Head of caudate nucleus (tissue), 42 donors: Measurements from ENCODE around the gene OPN1LW.
A peak's percentile ranks its signal among the peaks of the same experiment; 100 is the strongest.
"Not testable (repeated sequence)": the region's sequence is repeated elsewhere in the genome, so short reads cannot be mapped to it uniquely, and the experiment has no call there.

ENCODE experiments used
- DNase-seq, 42 donors: peaks; one replicate each; pipeline versions ENCODE4 v3.0.0 to v3.0.0-alpha.2; 2020 to 2021; ENCODE audit warnings: mixed read lengths in 7 of 42
- intact Hi-C: fragments of 100-400 bp; cut with DNase I; formaldehyde crosslinking; loops from one replicate; pipeline ENCODE4 v1.15.0; 2022

Gene OPN1LW

GRCh38 chrX:154125391-154126040, 18.5 kb upstream of the OPN1LW start:
- DNase-seq: peak in 16 of 42 donors; percentile 1 to 45 (median 26)
- intact Hi-C loops: no loop called here

- DNase-seq: peak in 1 of 42 donors; percentile 25
- intact Hi-C loops: no loop called here
Measured at GRCh38 chrX:154126101-154126500, 17.9 kb upstream of the OPN1LW start.

GRCh38 chrX:154131955-154132354, 12.1 kb upstream of the OPN1LW start:
- intact Hi-C loops: no loop called here
- no peak for DNase-seq

GRCh38 chrX:154132366-154132765, 11.7 kb upstream of the OPN1LW start:
- peak in 1 of 42 donors; percentile 7 for DNase-seq
- intact Hi-C loops: no loop called here

- intact Hi-C loops: no loop called here
- peak in 1 of 42 donors; percentile 7 for DNase-seq
Measured at GRCh38 chrX:154135458-154136229, 8.4 kb upstream of the OPN1LW start.

- intact Hi-C loops: no loop called here
- peak in 41 of 42 donors; percentile 17 to 84 (median 58) for DNase-seq
Measured at GRCh38 chrX:154136627-154137161, 7.3 kb upstream of the OPN1LW start.

- intact Hi-C loops: no loop called here
Measured at GRCh38 chrX:154138857-154139256, 5.2 kb upstream of the OPN1LW start.

GRCh38 chrX:154140206-154140605, 3.8 kb upstream of the OPN1LW start:
- no peak for DNase-seq
- intact Hi-C loops: no loop called here

More at GRCh38 chrX:154138857-154139256, 5.2 kb upstream of the OPN1LW start:
- DNase-seq: no peak

- DNase-seq: no peak
Measured at GRCh38 chrX:154140742-154141141, 3.3 kb upstream of the OPN1LW start.

GRCh38 chrX:154142386-154142785, 1.7 kb upstream of the OPN1LW start:
- intact Hi-C loops: no loop called here

More at GRCh38 chrX:154140742-154141141, 3.3 kb upstream of the OPN1LW start:
- intact Hi-C loops: no loop called here

GRCh38 chrX:154142950-154143745, 895 bp upstream of the OPN1LW start:
- intact Hi-C loops: no loop called here
- no peak for DNase-seq

More at GRCh38 chrX:154142386-154142785, 1.7 kb upstream of the OPN1LW start:
- no peak for DNase-seq

GRCh38 chrX:154151030-154151429, 7.0 kb downstream of the OPN1LW start:
- intact Hi-C loops: not testable (repeated sequence)

GRCh38 chrX:154156221-154156620, 12.2 kb downstream of the OPN1LW start:
- intact Hi-C loops, DNase-seq: not testable (repeated sequence)

More at GRCh38 chrX:154151030-154151429, 7.0 kb downstream of the OPN1LW start:
- not testable (repeated sequence) for DNase-seq

- intact Hi-C loops, DNase-seq: not testable (repeated sequence)
Measured at GRCh38 chrX:154157207-154157606, 13.2 kb downstream of the OPN1LW start.

- intact Hi-C loops, DNase-seq: not testable (repeated sequence)
Measured at GRCh38 chrX:154159345-154159744, 15.3 kb downstream of the OPN1LW start.

GRCh38 chrX:154164902-154165301, 20.9 kb downstream of the OPN1LW start:
- intact Hi-C loops, DNase-seq: not testable (repeated sequence)

- intact Hi-C loops, DNase-seq: not testable (repeated sequence)
Measured at GRCh38 chrX:154168384-154168783, 24.3 kb downstream of the OPN1LW start.

GRCh38 chrX:154172535-154172943, 28.5 kb downstream of the OPN1LW start:
- DNase-seq, intact Hi-C loops: not testable (repeated sequence)

- DNase-seq, intact Hi-C loops: not testable (repeated sequence)
Measured at GRCh38 chrX:154174356-154174755, 30.3 kb downstream of the OPN1LW start.
